Loucy (cell line): ENCODE measurements around the gene ANKRD33B.

ENCODE experiments used
- H2AFZ ChIP-seq: fragments of 200-600 bp; sonication (generic); 2 replicates; pipeline ENCODE4 v1.6.0; 2016; ENCODE audit warnings: antibody characterized with exemption, mild to moderate bottlenecking, low read length, moderate library complexity
- H3F3A ChIP-seq: fragments of 200-600 bp; 2 replicates; pipeline ENCODE4 v1.6.0; 2016; ENCODE audit warnings: antibody characterized with exemption, low read depth, mild to moderate bottlenecking
- H3K27me3 ChIP-seq: fragments of 200-600 bp; sonication (generic); 2 replicates; pipeline ENCODE4 v1.6.1; 2014; ENCODE audit warnings: low read length, mild to moderate bottlenecking; ENCODE audit not compliant: insufficient read depth, poor library complexity, severe bottlenecking
- H3K36me3 ChIP-seq: fragments of 200-600 bp; sonication (generic); 2 replicates; pipeline ENCODE4 v1.6.1; 2016; ENCODE audit warnings: low read length; ENCODE audit not compliant: insufficient read depth
- H3K4me1 ChIP-seq: fragments of 200-600 bp; sonication (generic); 2 replicates; pipeline ENCODE4 v1.5.1; 2014; ENCODE audit warnings: low read length, mild to moderate bottlenecking; ENCODE audit not compliant: insufficient read depth, poor library complexity, severe bottlenecking
- H3K4me2 ChIP-seq: fragments of 200-600 bp; sonication (generic); 2 replicates; pipeline ENCODE4 v1.6.0; 2014; ENCODE audit warnings: antibody characterized with exemption, low read length, low read depth, mild to moderate bottlenecking; ENCODE audit not compliant: poor library complexity, severe bottlenecking
- H3K4me3 ChIP-seq: fragments of 200-600 bp; sonication (generic); 2 replicates; pipeline ENCODE4 v1.5.1; 2014; ENCODE audit warnings: low read length, mild to moderate bottlenecking, mixed read lengths; ENCODE audit not compliant: poor library complexity, severe bottlenecking
- H3K79me2 ChIP-seq: fragments of 200-600 bp; sonication (generic); 2 replicates; pipeline ENCODE4 v1.6.1; 2014; ENCODE audit warnings: low read length; ENCODE audit not compliant: insufficient read depth
- H3K9ac ChIP-seq: fragments of 200-600 bp; sonication (generic); 2 replicates; pipeline ENCODE4 v1.6.0; 2014; ENCODE audit warnings: mild to moderate bottlenecking, low read depth, low read length, moderate library complexity; ENCODE audit not compliant: poor library complexity, severe bottlenecking
- H3K9me2 ChIP-seq: fragments of 200-600 bp; sonication (generic); replicated peaks from 2 replicates; pipeline ENCODE4 v1.6.1; 2016; ENCODE audit warnings: low read depth, low read length, mixed read lengths
- H3K9me3 ChIP-seq: fragments of 200-600 bp; sonication (generic); 2 replicates; pipeline ENCODE4 v1.6.1; 2014; ENCODE audit warnings: mild to moderate bottlenecking, antibody characterized with exemption, low read length, low read depth; ENCODE audit not compliant: insufficient read depth
- H4K20me1 ChIP-seq: fragments of 200-600 bp; sonication (generic); 2 replicates; pipeline ENCODE4 v1.6.0; 2014; ENCODE audit warnings: antibody characterized with exemption, low read length, mild to moderate bottlenecking; ENCODE audit not compliant: insufficient read depth, poor library complexity, severe bottlenecking
- CTCF ChIP-seq: fragments of 200-600 bp; sonication (generic); conservative IDR thresholded peaks from 2 replicates; pipeline ENCODE4 v1.5.1; 2014; ENCODE audit warnings: mild to moderate bottlenecking, antibody characterized with exemption, low read length
- EZH2phosphoT487 ChIP-seq: fragments of 200-600 bp; IDR thresholded peaks from 2 replicates; pipeline ENCODE4 v1.6.1; 2018; ENCODE audit warnings: antibody characterized with exemption, mild to moderate bottlenecking, moderate library complexity, borderline replicate concordance

ANKRD33B gene

GRCh38 chr5:10519729-10520128, 44.1 kb upstream of the ANKRD33B start:
- H3K27me3 ChIP-seq, result no peaks in the 10 kb centered on the region
- no peak overlapping the region for H2AFZ ChIP-seq
- H3K79me2 ChIP-seq, result no peaks in the 10 kb centered on the region

GRCh38 chr5:10520706-10521105, 43.2 kb upstream of the ANKRD33B start:
- TF ChIP-seq EZH2phosphoT487 (no peak), CTCF (no peak)
- H3K79me2 ChIP-seq, result no peaks in the 10 kb centered on the region
- H3K4me3 ChIP-seq, result no peak overlapping the region
- H3K4me1 ChIP-seq, result no peaks in the 10 kb centered on the region
- no peaks in the 10 kb centered on the region for H3F3A ChIP-seq
- H2AFZ ChIP-seq, result no peak overlapping the region
- H3K36me3 ChIP-seq, result no peaks in the 10 kb centered on the region
- H4K20me1 ChIP-seq, result no peaks in the 10 kb centered on the region
- H3K4me2 ChIP-seq, result no peak overlapping the region
- no peaks in the 10 kb centered on the region for H3K9me2 ChIP-seq
- no peak overlapping the region for H3K9ac ChIP-seq
- no peaks in the 10 kb centered on the region for H3K9me3 ChIP-seq
- no peaks in the 10 kb centered on the region for H3K27me3 ChIP-seq

More at GRCh38 chr5:10519729-10520128, 44.1 kb upstream of the ANKRD33B start:
- no peak overlapping the region for H3K4me2 ChIP-seq
- H3K4me1 ChIP-seq, result no peaks in the 10 kb centered on the region
- no peaks in the 10 kb centered on the region for H3K9me2 ChIP-seq
- H3K4me3 ChIP-seq, result no peak overlapping the region
- no peaks in the 10 kb centered on the region for H3K9me3 ChIP-seq
- H3F3A ChIP-seq, result no peaks in the 10 kb centered on the region
- no peaks in the 10 kb centered on the region for H3K36me3 ChIP-seq
- H3K9ac ChIP-seq, result no peak overlapping the region
- no peak for TF ChIP-seq EZH2phosphoT487
- no peak for TF ChIP-seq CTCF
- no peaks in the 10 kb centered on the region for H4K20me1 ChIP-seq

GRCh38 chr5:10521466-10522223, 42.2 kb upstream of the ANKRD33B start:
- Histone ChIP-seq H3F3A (no peaks in the 10 kb centered on the region), H3K9me2 (no peaks in the 10 kb centered on the region), H3K79me2 (no peaks in the 10 kb centered on the region), H3K4me1 (no peaks in the 10 kb centered on the region), H4K20me1 (no peaks in the 10 kb centered on the region), H3K27me3 (no peaks in the 10 kb centered on the region), H3K9me3 (no peaks in the 10 kb centered on the region), H2AFZ (no peak overlapping the region), H3K4me2 (no peak overlapping the region), H3K36me3 (no peaks in the 10 kb centered on the region), H3K4me3 (no peak overlapping the region), H3K9ac (no peak overlapping the region)
- TF ChIP-seq CTCF, result peak; percentile 64
- TF ChIP-seq EZH2phosphoT487, result no peak
